Measurements from ENCODE around the gene TFPI. TPM values are rescaled to one million over a fixed set of nuclear protein-coding genes. Genes with fewer than 3 reads are reported as not detected.
A peak's percentile ranks its signal among the peaks of the same experiment; 100 is the strongest.

Gene TFPI
- total and polyA plus RNA-seq, 2 donors (not counting 3 experiments of a cell fraction or from before 2014, with no cell fraction given), result 177 to 286 TPM

DNA sequence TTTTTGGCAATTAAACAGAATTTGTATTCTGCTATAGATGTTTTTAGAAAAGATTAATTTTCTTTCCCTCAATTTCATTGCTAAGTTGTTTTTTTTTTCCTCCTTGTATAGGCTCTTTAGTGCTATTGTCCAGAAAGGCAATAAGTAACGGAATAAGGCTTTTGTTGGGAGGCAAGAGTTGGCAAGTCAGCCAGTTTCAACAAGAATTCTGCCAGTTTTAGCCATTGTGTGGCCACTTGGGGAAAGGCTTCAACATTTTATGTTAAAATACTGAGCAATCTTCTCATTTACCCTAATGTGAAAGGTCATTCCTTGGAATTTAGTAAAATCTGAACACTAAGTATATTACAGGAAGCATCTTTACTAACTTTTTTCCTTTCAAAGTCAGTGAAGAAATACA is 115.8 kb downstream of the TFPI start:
- dilution Hi-C loops (cut with MboI; ENCODE audit: extremely low pct_ligation_motif_present, low sequenced_read_pairs), result loop anchor here (25.0 kb wide), 1 partner anchor 526 kb away; no protein-coding TSS in a partner anchor

DNA sequence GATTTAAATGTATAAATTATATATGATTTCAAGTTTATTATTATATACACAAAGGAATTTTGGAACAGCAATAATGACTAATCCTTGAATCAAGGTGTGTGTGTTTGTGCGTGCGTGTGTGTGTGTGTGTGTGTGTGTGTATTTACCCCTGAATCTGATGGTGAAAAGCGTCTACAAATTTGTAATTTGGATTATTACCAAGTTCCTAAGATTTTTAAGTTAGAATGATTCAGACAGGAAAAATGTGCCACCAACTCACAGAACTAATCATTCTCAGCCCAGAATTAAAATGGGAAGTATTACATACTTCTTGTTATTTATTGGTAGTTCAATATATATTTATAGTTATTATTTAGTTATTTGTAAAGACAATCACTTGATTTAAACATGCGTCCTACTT is 118.5 kb downstream of the TFPI start:
- ChIA-PET CTCF (interaction anchor here (0.6 to 1.5 kb wide), 3 partner anchors 9 to 532 kb away, joined by 3 to 4 read pairs (median 3); no protein-coding TSS in a partner anchor), POLR2A (interaction anchor here (1.5 kb wide), 1 partner anchor 12 kb away, joined by 5 read pairs; the partner anchor contains the start of gene CALCRL)
- Histone ChIP-seq H3K27me3 (ENCODE audit: control insufficient read depth in 2 of 2, insufficient read depth in 2 of 2, low read length in 2 of 2) (no peaks in the 10 kb centered on the region), H3K9ac (replicated peaks; ENCODE audit: extremely low read depth, insufficient read depth, low read length) (no peak overlapping the region), H3K9me1 (replicated peaks; ENCODE audit: control insufficient read depth, extremely low read depth, insufficient read depth, low read length) (no peaks in the 10 kb centered on the region), H3K27ac (ENCODE audit: insufficient read depth, low read depth, low read length) (peak overlapping the region; percentile 79), H3K36me3 (ENCODE audit: control insufficient read depth in 2 of 2, extremely low read depth in 1 of 2, insufficient read depth in 2 of 2, low read length in 2 of 2) (peaks cover 2 to 20% of the 10 kb centered on the region in 2 experiments), H4K20me1 (replicated peaks; ENCODE audit: control insufficient read depth, extremely low read depth, insufficient read depth, low read length) (no peaks in the 10 kb centered on the region), H3K9me3 (replicated peaks; ENCODE audit: control insufficient read depth, insufficient read depth, low read length) (no peaks in the 10 kb centered on the region), H2AFZ (ENCODE audit: low read depth, low read length) (no peak overlapping the region), H3K4me2 (ENCODE audit: insufficient read depth, low read length) (peak overlapping the region; percentile 76), H3K4me1 (ENCODE audit: control insufficient read depth, extremely low read depth, insufficient read depth, low read length) (peaks cover 100% of the 10 kb centered on the region), H3K4me3 (replicated peaks in 1 of 3; ENCODE audit: insufficient read depth in 1 of 3, low read depth in 1 of 3, low read length in 3 of 3) (no peak overlapping the region), H3K79me2 (ENCODE audit: control insufficient read depth, insufficient read depth, low read length) (peaks cover 91% of the 10 kb centered on the region)
- TF ChIP-seq JUN (IDR thresholded peaks at IDR 0.05; ENCODE audit: borderline replicate concordance, insufficient read depth, insufficient read length, low read depth), result peak; percentile 31
- TF ChIP-seq EZH2 (IDR thresholded peaks at IDR 0.05; ENCODE audit: borderline replicate concordance, low read depth, low read length, severe bottlenecking), result no peak
- TF ChIP-seq, protein P1, sequence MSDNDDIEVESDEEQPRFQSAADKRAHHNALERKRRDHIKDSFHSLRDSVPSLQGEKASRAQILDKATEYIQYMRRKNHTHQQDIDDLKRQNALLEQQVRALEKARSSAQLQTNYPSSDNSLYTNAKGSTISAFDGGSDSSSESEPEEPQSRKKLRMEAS (IDR thresholded peaks at IDR 0.05; ENCODE audit: insufficient read depth, insufficient read length), result no peak
- TF ChIP-seq GATA2 (IDR thresholded peaks at IDR 0.05; ENCODE audit: insufficient read depth, insufficient read length, low read depth, low read length), result no peak
- peak; percentile 47 for TF ChIP-seq FOS (IDR thresholded peaks at IDR 0.05; ENCODE audit: borderline replicate concordance, insufficient read depth, low read length)
- no peak for TF ChIP-seq POLR2AphosphoS5 (IDR thresholded peaks at IDR 0.05; ENCODE audit: insufficient read depth, low read depth, low read length)
- no peak for TF ChIP-seq POLR2A (IDR thresholded peaks at IDR 0.05; ENCODE audit: low read depth, low read length)
- TF ChIP-seq, protein P2, sequence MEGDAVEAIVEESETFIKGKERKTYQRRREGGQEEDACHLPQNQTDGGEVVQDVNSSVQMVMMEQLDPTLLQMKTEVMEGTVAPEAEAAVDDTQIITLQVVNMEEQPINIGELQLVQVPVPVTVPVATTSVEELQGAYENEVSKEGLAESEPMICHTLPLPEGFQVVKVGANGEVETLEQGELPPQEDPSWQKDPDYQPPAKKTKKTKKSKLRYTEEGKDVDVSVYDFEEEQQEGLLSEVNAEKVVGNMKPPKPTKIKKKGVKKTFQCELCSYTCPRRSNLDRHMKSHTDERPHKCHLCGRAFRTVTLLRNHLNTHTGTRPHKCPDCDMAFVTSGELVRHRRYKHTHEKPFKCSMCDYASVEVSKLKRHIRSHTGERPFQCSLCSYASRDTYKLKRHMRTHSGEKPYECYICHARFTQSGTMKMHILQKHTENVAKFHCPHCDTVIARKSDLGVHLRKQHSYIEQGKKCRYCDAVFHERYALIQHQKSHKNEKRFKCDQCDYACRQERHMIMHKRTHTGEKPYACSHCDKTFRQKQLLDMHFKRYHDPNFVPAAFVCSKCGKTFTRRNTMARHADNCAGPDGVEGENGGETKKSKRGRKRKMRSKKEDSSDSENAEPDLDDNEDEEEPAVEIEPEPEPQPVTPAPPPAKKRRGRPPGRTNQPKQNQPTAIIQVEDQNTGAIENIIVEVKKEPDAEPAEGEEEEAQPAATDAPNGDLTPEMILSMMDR (IDR thresholded peaks at IDR 0.05; ENCODE audit: extremely low read depth in 1 of 2, insufficient read depth in 1 of 2, low read depth in 1 of 2, low read length in 2 of 2), result no peak
- no peak for TF ChIP-seq MYC (IDR thresholded peaks at IDR 0.05; ENCODE audit: low read depth, low read length)
- FAIRE-seq, result no peak
- dilution Hi-C loops (cut with MboI; ENCODE audit: extremely low pct_ligation_motif_present, low sequenced_read_pairs) (loop anchor here (25.0 kb wide), 1 partner anchor 523 kb away; no protein-coding TSS in a partner anchor), intact Hi-C loops (cut with micrococcal nuclease) (loop anchor here (1.0 to 2.0 kb wide), 2 partner anchors 133 to 171 kb away; no protein-coding TSS in a partner anchor)
- no TSS peak for BruUV-seq (replicated peaks)
- no peak for DNase-seq (ENCODE audit: low read depth, low spot score)

More for the DNA sequence above, 115.8 kb downstream of the TFPI start:
- H4K20me1 ChIP-seq (replicated peaks; ENCODE audit: control insufficient read depth, extremely low read depth, insufficient read depth, low read length), result no peaks in the 10 kb centered on the region
- ChIA-PET POLR2A (no interaction called here), CTCF (interaction anchor here (1.1 to 1.5 kb wide), 2 partner anchors 9 to 12 kb away, joined by 3 read pairs; no protein-coding TSS in a partner anchor)
- H3K36me3 ChIP-seq (ENCODE audit: control insufficient read depth in 2 of 2, extremely low read depth in 1 of 2, insufficient read depth in 2 of 2, low read length in 2 of 2), result peaks cover 2 to 5% of the 10 kb centered on the region in 2 experiments
- no peaks in the 10 kb centered on the region for H3K27me3 ChIP-seq (ENCODE audit: control insufficient read depth in 2 of 2, insufficient read depth in 2 of 2, low read length in 2 of 2)
- BruUV-seq (replicated peaks), result no TSS peak
- H3K9ac ChIP-seq (replicated peaks; ENCODE audit: extremely low read depth, insufficient read depth, low read length), result peak overlapping the region; percentile 51
- no peaks in the 10 kb centered on the region for H3K9me1 ChIP-seq (replicated peaks; ENCODE audit: control insufficient read depth, extremely low read depth, insufficient read depth, low read length)
- peak; percentile 85 for DNase-seq (ENCODE audit: low read depth, low spot score)
- peak overlapping the region; percentile 76 for H3K27ac ChIP-seq (ENCODE audit: insufficient read depth, low read depth, low read length)
- FAIRE-seq, result no peak
- H3K4me1 ChIP-seq (ENCODE audit: control insufficient read depth, extremely low read depth, insufficient read depth, low read length), result peaks cover 97% of the 10 kb centered on the region
- intact Hi-C loops (cut with micrococcal nuclease), result no loop called here
- no peaks in the 10 kb centered on the region for H3K9me3 ChIP-seq (replicated peaks; ENCODE audit: control insufficient read depth, insufficient read depth, low read length)
- H3K79me2 ChIP-seq (ENCODE audit: control insufficient read depth, insufficient read depth, low read length), result peaks cover 94% of the 10 kb centered on the region
- H2AFZ ChIP-seq (ENCODE audit: low read depth, low read length), result no peak overlapping the region
- TF ChIP-seq FOS (IDR thresholded peaks at IDR 0.05; ENCODE audit: borderline replicate concordance, insufficient read depth, low read length), result no peak
- peak overlapping the region in 1 of 3 experiments; percentile 30 for H3K4me3 ChIP-seq (replicated peaks in 1 of 3; ENCODE audit: insufficient read depth in 1 of 3, low read depth in 1 of 3, low read length in 3 of 3)
- H3K4me2 ChIP-seq (ENCODE audit: insufficient read depth, low read length), result peak overlapping the region; percentile 76
